Stomach (tissue), 9 donors: ENCODE data around the gene CIC. TPM values are rescaled to one million over a fixed set of nuclear protein-coding genes. Genes with fewer than 3 reads are reported as not detected.
A peak's percentile ranks its signal among the peaks of the same experiment; 100 is the strongest.

Experiments used
- DNase-seq, 2 donors: peaks; one replicate each; pipeline versions ENCODE4 v3.0.0 to v3.0.0-alpha.2; 2013 to 2019
- H3K27ac ChIP-seq, 5 donors: fragments of 200-600 bp in 4 of 5; sonication (generic) in 4 of 5; one replicate each; pipeline ENCODE4 v1.5.1; 2013 to 2019; ENCODE audit warnings: mild to moderate bottlenecking in 1 of 5, moderate library complexity in 1 of 5
- H3K27me3 ChIP-seq, 3 donors: fragments of 200-600 bp; sonication (generic); one replicate each; pipeline ENCODE4 v1.5.1; 2017 to 2019; ENCODE audit warnings: mixed run types in 1 of 3
- H3K36me3 ChIP-seq, 4 donors: fragments of 200-600 bp; sonication (generic); 1 replicate in 3 of 4; 2 replicates in 1 of 4; pipeline ENCODE4 v1.5.1; 2016 to 2019
- H3K4me1 ChIP-seq, 4 donors: fragments of 200-600 bp; sonication (generic); one replicate each; pipeline ENCODE4 v1.5.1; 2016 to 2019
- H3K4me3 ChIP-seq, 4 donors: fragments of 200-600 bp; sonication (generic) in 3 of 4; one replicate each; pipeline ENCODE4 v1.5.1; 2016 to 2019; ENCODE audit warnings: mild to moderate bottlenecking in 1 of 4
- H3K9me3 ChIP-seq, 4 donors: fragments of 200-600 bp; sonication (generic); one replicate each; pipeline ENCODE4 v1.5.1; 2016 to 2019
- CTCF ChIP-seq, 7 experiments: fragments of 450-650 bp in 4 of 7; fragments of 200-600 bp in 3 of 7; sonication (generic) in 3 of 7; IDR thresholded peaks; one replicate each; pipeline ENCODE4 v1.5.1; 2016 to 2019; ENCODE audit warnings: antibody characterized with exemption in 7 of 7, control low read depth in 2 of 7, mild to moderate bottlenecking in 1 of 7
- EP300 ChIP-seq: sonication (generic); formaldehyde crosslinking; IDR thresholded peaks from one replicate; pipeline ENCODE4 v1.6.1; 2017; ENCODE audit warnings: antibody characterized with exemption
- POLR2A ChIP-seq, 4 donors: fragments of 450-650 bp; IDR thresholded peaks; one replicate each; pipeline ENCODE4 v1.6.1; 2016; ENCODE audit warnings: antibody characterized with exemption in 4 of 4, control low read depth in 2 of 4, mild to moderate bottlenecking in 1 of 4, moderate library complexity in 1 of 4
- POLR2AphosphoS5 ChIP-seq, 3 donors: sonication (generic); formaldehyde crosslinking; IDR thresholded peaks; one replicate each; pipeline ENCODE4 v1.6.1; 2016; ENCODE audit warnings: antibody characterized with exemption in 3 of 3
- WGBS, 5 donors: extraction: QIAGEN DNeasy Blood & Tissue Kit in 3 of 5; methylation state at CpG; one replicate each; pipeline versions ENCODE4 v1.1.5 to v1.1.7; 2013 to 2018; 5-methylcytosine and 5-hydroxymethylcytosine counted together
- intact Hi-C: fragments of 100-400 bp; cut with DNase I; formaldehyde crosslinking; loops from one replicate; pipeline ENCODE4 v1.15.1; 2023; ENCODE audit warnings: low total_unique reads
- polyA plus RNA-seq, 3 donors: library from polyadenylated mRNA; stranded (reverse); fragments of 200-250 nt; gene quantifications; one replicate each; pipeline ENCODE4 v1.2.3, GENCODE V29; 2013
- total RNA-seq, 5 donors: library from RNA; depleted of rRNA; stranded (reverse); fragments of >200 nt; gene quantifications; one replicate each; pipeline versions ENCODE4 v1.1.0 to v1.2.3, GENCODE V29; 2014 to 2016
- donor health status: healthy with polysubstance abuse.
- donor health status: Bipolar disorder and iron deficiency.
- donor health status: healthy.

CIC gene
- total and polyA plus RNA-seq, 8 donors: 15.4 to 60.3 (median 26.6) TPM

- intact Hi-C loops: loop anchor here (5.0 kb wide), 1 partner anchor 43 kb away; no protein-coding TSS in a partner anchor
- Histone ChIP-seq H3K36me3 (peaks cover 21 to 38% (median 27%) of the 10 kb centered on the region in 4 donors), H3K27ac (peak overlapping the region; percentile 88 to 97 (median 94)), H3K27me3 (no peaks in the 10 kb centered on the region), H3K4me1 (peaks cover 31 to 81% (median 59%) of the 10 kb centered on the region in 4 donors), H3K9me3 (no peaks in the 10 kb centered on the region), H3K4me3 (peak overlapping the region; percentile 88 to 96 (median 92))
- WGBS, 5 donors: 1 to 2% (median 1%) methylated on average over 45 of the region's 45 CpGs
- peak; percentile 92 to 98 for DNase-seq
- TF ChIP-seq CTCF (IDR thresholded peaks at IDR 0.05): peak in 5 of 7 experiments; percentile 18 to 78 (median 41)
- TF ChIP-seq EP300: peak; percentile 21
- peak; percentile 58 to 91 (median 74) for TF ChIP-seq POLR2AphosphoS5 (IDR thresholded peaks at IDR 0.05)
- no peak for TF ChIP-seq POLR2A (IDR thresholded peaks at IDR 0.05)
Measured at GRCh38 chr19:42244347-42245220, 24.5 kb upstream of the CIC start.

GRCh38 chr19:42245231-42245630, 23.8 kb upstream of the CIC start:
- H3K27me3 ChIP-seq: no peaks in the 10 kb centered on the region
- TF ChIP-seq CTCF (IDR thresholded peaks at IDR 0.05): no peak
- TF ChIP-seq EP300: no peak
- TF ChIP-seq POLR2AphosphoS5 (IDR thresholded peaks at IDR 0.05): no peak
- TF ChIP-seq POLR2A (IDR thresholded peaks at IDR 0.05): no peak
- no peak for DNase-seq
- H3K4me3 ChIP-seq: peak overlapping the region in 3 of 4 donors; percentile 88 to 95 (median 90)
- intact Hi-C loops: loop anchor here (5.0 kb wide), 1 partner anchor 42 kb away; no protein-coding TSS in a partner anchor
- no peaks in the 10 kb centered on the region for H3K9me3 ChIP-seq
- peak overlapping the region; percentile 39 to 97 (median 91) for H3K27ac ChIP-seq
- 70 to 74% (median 73%) methylated on average over 10 of the region's 10 CpGs for WGBS, 5 donors
- H3K36me3 ChIP-seq: peaks cover 18 to 38% (median 27%) of the 10 kb centered on the region in 4 donors
- H3K4me1 ChIP-seq: peaks cover 37 to 81% (median 57%) of the 10 kb centered on the region in 4 donors

GRCh38 chr19:42246143-42246921, 22.7 kb upstream of the CIC start:
- H3K4me3 ChIP-seq: no peak overlapping the region
- peak; percentile 73 to 85 for DNase-seq
- intact Hi-C loops: loop anchor here (5.0 kb wide), 1 partner anchor 41 kb away; no protein-coding TSS in a partner anchor
- TF ChIP-seq EP300 (no peak), CTCF (IDR thresholded peaks at IDR 0.05) (peak in 5 of 7 experiments; percentile 43 to 74 (median 58)), POLR2A (IDR thresholded peaks at IDR 0.05) (no peak), POLR2AphosphoS5 (IDR thresholded peaks at IDR 0.05) (peak in 2 of 3 donors; percentile 40 to 72)
- peak overlapping the region in 4 of 5 donors; percentile 48 to 97 (median 83) for H3K27ac ChIP-seq
- no peaks in the 10 kb centered on the region for H3K9me3 ChIP-seq
- WGBS, 5 donors: 15 to 30% (median 26%) methylated on average over 7 to 10 of the region's 10 CpGs
- peaks cover 38 to 81% (median 57%) of the 10 kb centered on the region in 4 donors for H3K4me1 ChIP-seq
- no peaks in the 10 kb centered on the region for H3K27me3 ChIP-seq
- peaks cover 17 to 36% (median 26%) of the 10 kb centered on the region in 4 donors for H3K36me3 ChIP-seq
